Upper lobe of left lung (tissue), 4 donors: Measurements from ENCODE around the gene SYDE1.

Experiments
- POLR2A ChIP-seq, 4 donors: fragments of 450-650 bp; IDR thresholded peaks; one replicate each; pipeline ENCODE4 v1.5.1; 2016 to 2017; ENCODE audit warnings: antibody characterized with exemption in 4 of 4, mild to moderate bottlenecking in 2 of 4
- TF ChIP-seq, protein P1 (sequence below), 6 experiments: fragments of 450-650 bp in 4 of 6; fragments of 200-600 bp in 2 of 6; sonication (generic) in 2 of 6; IDR thresholded peaks; one replicate each; pipeline ENCODE4 v1.5.1; 2016 to 2019; ENCODE audit warnings: antibody characterized with exemption in 6 of 6

DNA sequence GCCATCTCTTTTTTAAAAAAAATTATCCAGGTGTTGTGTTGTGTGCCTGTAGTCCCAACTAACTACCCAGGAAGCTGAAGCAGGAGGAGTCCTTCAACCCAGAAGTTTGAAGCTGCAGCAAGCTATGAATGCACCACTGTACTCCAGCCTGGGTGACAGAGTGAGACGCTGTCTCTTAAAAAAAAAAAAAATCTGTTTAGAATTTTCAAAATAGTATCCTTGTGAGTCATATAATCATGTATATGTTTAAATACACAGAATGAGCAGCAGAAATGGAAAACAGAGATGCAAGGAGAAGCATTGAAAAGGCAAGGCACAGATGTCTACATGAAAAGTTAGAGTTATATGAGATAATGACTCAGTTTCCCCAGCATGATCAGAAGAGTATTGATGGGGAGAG is 31.2 kb downstream of the SYDE1 start:
- TF ChIP-seq, protein P1, sequence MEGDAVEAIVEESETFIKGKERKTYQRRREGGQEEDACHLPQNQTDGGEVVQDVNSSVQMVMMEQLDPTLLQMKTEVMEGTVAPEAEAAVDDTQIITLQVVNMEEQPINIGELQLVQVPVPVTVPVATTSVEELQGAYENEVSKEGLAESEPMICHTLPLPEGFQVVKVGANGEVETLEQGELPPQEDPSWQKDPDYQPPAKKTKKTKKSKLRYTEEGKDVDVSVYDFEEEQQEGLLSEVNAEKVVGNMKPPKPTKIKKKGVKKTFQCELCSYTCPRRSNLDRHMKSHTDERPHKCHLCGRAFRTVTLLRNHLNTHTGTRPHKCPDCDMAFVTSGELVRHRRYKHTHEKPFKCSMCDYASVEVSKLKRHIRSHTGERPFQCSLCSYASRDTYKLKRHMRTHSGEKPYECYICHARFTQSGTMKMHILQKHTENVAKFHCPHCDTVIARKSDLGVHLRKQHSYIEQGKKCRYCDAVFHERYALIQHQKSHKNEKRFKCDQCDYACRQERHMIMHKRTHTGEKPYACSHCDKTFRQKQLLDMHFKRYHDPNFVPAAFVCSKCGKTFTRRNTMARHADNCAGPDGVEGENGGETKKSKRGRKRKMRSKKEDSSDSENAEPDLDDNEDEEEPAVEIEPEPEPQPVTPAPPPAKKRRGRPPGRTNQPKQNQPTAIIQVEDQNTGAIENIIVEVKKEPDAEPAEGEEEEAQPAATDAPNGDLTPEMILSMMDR (IDR thresholded peaks at IDR 0.05), result no peak
- no peak for TF ChIP-seq POLR2A (IDR thresholded peaks at IDR 0.05)
